ENCODE results near the gene PHACTR1. TPM values are rescaled to one million over a fixed set of nuclear protein-coding genes. Genes with fewer than 3 reads are reported as not detected.

The PHACTR1 gene
- total and polyA plus RNA-seq, 7 donors, result 0.04 to 3.0 (median 0.85) TPM

GRCh38 chr6:12851123-12851695 lies 134.6 kb downstream of the PHACTR1 start:
- H3K27ac ChIP-seq, result no peak overlapping the region
- DNase-seq, result no peak
- WGBS, 3 donors, result 73 to 82% (median 77%) methylated on average over 6 of the region's 6 CpGs
- no peak for ATAC-seq
- no peak overlapping the region for H3K4me3 ChIP-seq
- no peaks in the 10 kb centered on the region for H3K9me3 ChIP-seq
- TF ChIP-seq, protein P1, sequence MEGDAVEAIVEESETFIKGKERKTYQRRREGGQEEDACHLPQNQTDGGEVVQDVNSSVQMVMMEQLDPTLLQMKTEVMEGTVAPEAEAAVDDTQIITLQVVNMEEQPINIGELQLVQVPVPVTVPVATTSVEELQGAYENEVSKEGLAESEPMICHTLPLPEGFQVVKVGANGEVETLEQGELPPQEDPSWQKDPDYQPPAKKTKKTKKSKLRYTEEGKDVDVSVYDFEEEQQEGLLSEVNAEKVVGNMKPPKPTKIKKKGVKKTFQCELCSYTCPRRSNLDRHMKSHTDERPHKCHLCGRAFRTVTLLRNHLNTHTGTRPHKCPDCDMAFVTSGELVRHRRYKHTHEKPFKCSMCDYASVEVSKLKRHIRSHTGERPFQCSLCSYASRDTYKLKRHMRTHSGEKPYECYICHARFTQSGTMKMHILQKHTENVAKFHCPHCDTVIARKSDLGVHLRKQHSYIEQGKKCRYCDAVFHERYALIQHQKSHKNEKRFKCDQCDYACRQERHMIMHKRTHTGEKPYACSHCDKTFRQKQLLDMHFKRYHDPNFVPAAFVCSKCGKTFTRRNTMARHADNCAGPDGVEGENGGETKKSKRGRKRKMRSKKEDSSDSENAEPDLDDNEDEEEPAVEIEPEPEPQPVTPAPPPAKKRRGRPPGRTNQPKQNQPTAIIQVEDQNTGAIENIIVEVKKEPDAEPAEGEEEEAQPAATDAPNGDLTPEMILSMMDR (IDR thresholded peaks at IDR 0.05), result no peak
- intact Hi-C loops (cut with DNase I), result no loop called here
- H3K27me3 ChIP-seq (ENCODE audit: insufficient read depth in 3 of 3, low read length in 2 of 3), result peaks cover 0 to 2% (median 0%) of the 10 kb centered on the region in 3 donors
- no peaks in the 10 kb centered on the region for H3K4me1 ChIP-seq
- no peaks in the 10 kb centered on the region for H3K36me3 ChIP-seq (ENCODE audit: insufficient read depth in 1 of 2, low read depth in 1 of 2)

GRCh38 chr6:12861603-12862002 lies 145.0 kb downstream of the PHACTR1 start:
- Histone ChIP-seq H3K4me1 (no peaks in the 10 kb centered on the region), H3K36me3 (ENCODE audit: insufficient read depth in 1 of 2, low read depth in 1 of 2) (no peaks in the 10 kb centered on the region), H3K9me3 (no peaks in the 10 kb centered on the region), H3K27ac (no peak overlapping the region), H3K27me3 (ENCODE audit: insufficient read depth in 3 of 3, low read length in 2 of 3) (no peaks in the 10 kb centered on the region), H3K4me3 (no peak overlapping the region)
- DNase-seq, result no peak
- ATAC-seq, result no peak
- 28 to 46% (median 35%) methylated on average over 2 of the region's 2 CpGs for whole genome bisulfite sequencing, 3 donors
- intact Hi-C loops (cut with DNase I), result no loop called here
- TF ChIP-seq, protein P1 (IDR thresholded peaks at IDR 0.05), result no peak

- TF ChIP-seq, protein P1 (IDR thresholded peaks at IDR 0.05), result no peak
- peaks cover 0 to 14% (median 0%) of the 10 kb centered on the region in 3 donors for H3K27me3 ChIP-seq (ENCODE audit: insufficient read depth in 3 of 3, low read length in 2 of 3)
- no peak overlapping the region for H3K4me3 ChIP-seq
- ATAC-seq (no peak), DNase-seq (no peak)
- no peaks in the 10 kb centered on the region for H3K4me1 ChIP-seq
- intact Hi-C loops (cut with DNase I), result no loop called here
- no peaks in the 10 kb centered on the region for H3K36me3 ChIP-seq (ENCODE audit: insufficient read depth in 1 of 2, low read depth in 1 of 2)
- no peak overlapping the region for H3K27ac ChIP-seq
- WGBS, 3 donors, result 49 to 72% (median 59%) methylated on average over 3 of the region's 3 CpGs
- no peaks in the 10 kb centered on the region for H3K9me3 ChIP-seq
Measured at GRCh38 chr6:12865117-12865516, 148.6 kb downstream of the PHACTR1 start.

DNA sequence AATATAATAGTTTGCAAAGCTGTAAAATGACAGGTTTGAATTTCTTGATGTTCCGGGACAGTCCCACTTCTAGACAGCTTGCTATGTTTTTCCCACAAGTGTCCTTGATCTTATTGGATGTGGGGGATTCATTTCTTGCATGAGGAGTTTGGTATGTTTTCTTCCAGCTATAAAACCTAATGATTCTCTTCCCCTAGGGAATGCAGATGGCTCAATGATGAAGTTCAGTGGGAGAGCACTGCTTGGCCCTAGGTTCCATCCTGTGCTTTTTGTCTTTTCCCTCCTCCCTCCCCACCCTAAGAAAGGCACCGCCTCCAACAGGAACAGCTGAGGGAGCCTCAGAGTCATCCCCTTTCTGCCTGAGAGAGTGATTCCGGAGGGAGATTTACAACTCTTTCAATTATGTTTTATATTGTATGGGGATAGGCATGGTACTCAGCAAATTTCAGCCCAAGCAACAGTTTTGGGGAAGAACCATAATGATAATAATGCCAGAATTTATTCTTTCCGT lies 149.2 kb downstream of the PHACTR1 start:
- Histone ChIP-seq H3K27me3 (ENCODE audit: insufficient read depth in 3 of 3, low read length in 2 of 3) (peaks cover 0 to 14% (median 0%) of the 10 kb centered on the region in 3 donors), H3K9me3 (no peaks in the 10 kb centered on the region), H3K36me3 (ENCODE audit: insufficient read depth in 1 of 2, low read depth in 1 of 2) (no peaks in the 10 kb centered on the region), H3K4me1 (no peaks in the 10 kb centered on the region), H3K27ac (no peak overlapping the region), H3K4me3 (no peak overlapping the region)
- intact Hi-C loops (cut with DNase I), result no loop called here
- DNase-seq (no peak), ATAC-seq (no peak)
- TF ChIP-seq, protein P1 (IDR thresholded peaks at IDR 0.05), result no peak
- 33 to 41% (median 37%) methylated on average over 4 of the region's 4 CpGs for WGBS, 3 donors
